GM12878 (cell line): ENCODE measurements around the gene ZNF513. TPM values are rescaled to one million over a fixed set of nuclear protein-coding genes. Genes with fewer than 3 reads are reported as not detected.

Source experiments
- ATAC-seq: fragments of 200-7000 bp; cut with Tn5 transposase; 3 replicates; pipeline ENCODE4 v1.9.1; 2020; ENCODE audit warnings: mild to moderate bottlenecking, moderate library complexity
- BruUV-seq: library from RNA; stranded (reverse); fragments of 400-500 nt; replicated peaks from 2 replicates; lab custom pipeline; 2021; lab: Mats Ljungman, UMichigan
- CTCF ChIA-PET: fragments of 300-600 bp; sonication (Branson Sonifier 250); formaldehyde crosslinking; extraction: SDS; loops from one replicate; lab custom pipeline; 2021; ENCODE audit warnings: inconsistent platforms; lab: Yijun Ruan, JAX
- POLR2A ChIA-PET: fragments of 350-600 bp; formaldehyde crosslinking; extraction: SDS; loops from one replicate; lab custom pipeline; 2021; ENCODE audit warnings: inconsistent platforms; lab: Charles Lee
- RAD21 ChIA-PET: fragments of 300-600 bp; sonication (Branson Sonifier 250); formaldehyde crosslinking; loops from one replicate; lab custom pipeline; 2023; ENCODE audit warnings: antibody characterized with exemption; ENCODE audit not compliant: unreplicated experiment; lab: Charles Lee
- SMC1A ChIA-PET: fragments of 300-600 bp; sonication (Branson Sonifier 250); formaldehyde crosslinking; loops from one replicate; lab custom pipeline; 2023; ENCODE audit not compliant: unreplicated experiment, uncharacterized antibody; lab: Charles Lee
- DNase-seq: peaks from one replicate; pipeline ENCODE4 v3.0.0-alpha.2; 2011; ENCODE audit warnings: low read depth, low spot score
- FAIRE-seq: peaks from 3 replicates; lab custom pipeline; 2011; peaks lifted over from hg19 to GRCh38; lab: Jason Lieb, UNC
- H2AFZ ChIP-seq: 2 replicates; pipeline ENCODE4 v1.6.0; 2011; ENCODE audit warnings: low read depth, low read length, control low read depth; ENCODE audit not compliant: control insufficient read depth
- H3K27ac ChIP-seq: 2 replicates; pipeline ENCODE4 v1.5.1; 2011; ENCODE audit warnings: control low read depth; ENCODE audit not compliant: control insufficient read depth, insufficient read depth
- H3K27me3 ChIP-seq, 2 experiments: replicated peaks in 1 of 2; 2 replicates each; pipeline versions ENCODE4 v1.6.0 to v1.6.1; 2011; ENCODE audit warnings: low read length in 1 of 2; ENCODE audit not compliant: control insufficient read depth in 2 of 2, insufficient read depth in 2 of 2
- H3K36me3 ChIP-seq, 2 experiments: 2 replicates each; pipeline ENCODE4 v1.5.1; 2011; ENCODE audit warnings: low read length in 1 of 2; ENCODE audit not compliant: control insufficient read depth in 2 of 2, insufficient read depth in 2 of 2
- H3K4me1 ChIP-seq: 2 replicates; pipeline ENCODE4 v1.6.1; 2011; ENCODE audit warnings: mild to moderate bottlenecking, low read length, moderate library complexity, mixed read lengths; ENCODE audit not compliant: control insufficient read depth, insufficient read depth
- H3K4me2 ChIP-seq: 2 replicates; pipeline ENCODE4 v1.6.0; 2011; ENCODE audit warnings: control low read depth; ENCODE audit not compliant: control insufficient read depth, insufficient read depth
- H3K4me3 ChIP-seq: fragments of 200-600 bp; sonication (generic); 2 replicates; pipeline ENCODE4 v1.5.1; 2016
- H3K79me2 ChIP-seq: 2 replicates; pipeline ENCODE4 v1.6.0; 2011; ENCODE audit warnings: low read length; ENCODE audit not compliant: control insufficient read depth, insufficient read depth
- H3K9ac ChIP-seq: 2 replicates; pipeline ENCODE4 v1.8.0; 2011; ENCODE audit warnings: low read length, control low read depth, mixed read lengths; ENCODE audit not compliant: control insufficient read depth, insufficient read depth
- H3K9me3 ChIP-seq: replicated peaks from 3 replicates; pipeline ENCODE4 v1.5.1; 2011; ENCODE audit warnings: mild to moderate bottlenecking, low read length; ENCODE audit not compliant: control insufficient read depth, insufficient read depth
- H4K20me1 ChIP-seq: 2 replicates; pipeline ENCODE4 v1.6.0; 2011; ENCODE audit not compliant: control insufficient read depth, insufficient read depth
- CBX5 ChIP-seq: sonication (generic); IDR thresholded peaks from 2 replicates; pipeline ENCODE4 v1.6.1; 2016; ENCODE audit warnings: low read depth, moderate library complexity, mild to moderate bottlenecking, inconsistent platforms
- CREM ChIP-seq: IDR thresholded peaks from 2 replicates; pipeline ENCODE4 v1.6.1; 2014; ENCODE audit warnings: antibody characterized with exemption, low read depth
- EGR1 ChIP-seq, 2 experiments: IDR thresholded peaks; 1 replicate in 1 of 2; 2 replicates in 1 of 2; pipeline ENCODE4 v1.6.1; 2011 to 2012; ENCODE audit warnings: low read depth in 2 of 2, low read length in 2 of 2, borderline replicate concordance in 1 of 2, mild to moderate bottlenecking in 1 of 2, moderate library complexity in 1 of 2
- EP300 ChIP-seq, 2 experiments: fragments of 150-350 bp in 1 of 2; IDR thresholded peaks; 2 replicates each; pipeline ENCODE4 v1.6.1; 2011 to 2012; ENCODE audit warnings: low read depth in 2 of 2, low read length in 2 of 2, borderline replicate concordance in 1 of 2, improper control_type of control experiment in 1 of 2, inconsistent platforms in 1 of 2; ENCODE audit not compliant: control insufficient read depth in 1 of 2
- GABPA ChIP-seq: IDR thresholded peaks from 2 replicates; pipeline ENCODE4 v1.6.1; 2014; ENCODE audit warnings: antibody characterized with exemption, low read depth, mild to moderate bottlenecking, inconsistent platforms
- HDGF ChIP-seq: fragments of 450-650 bp; IDR thresholded peaks from 2 replicates; pipeline ENCODE4 v1.6.1; 2016; ENCODE audit warnings: antibody characterized with exemption
- IKZF2 ChIP-seq, 2 experiments: fragments of 450-650 bp; IDR thresholded peaks; 2 replicates each; pipeline ENCODE4 v1.6.1; 2017; ENCODE audit warnings: mild to moderate bottlenecking in 2 of 2, moderate library complexity in 2 of 2
- IRF4 ChIP-seq: IDR thresholded peaks from 2 replicates; pipeline ENCODE4 v1.6.1; 2011; ENCODE audit warnings: low read depth, low read length
- LARP7 ChIP-seq: fragments of 450-650 bp; IDR thresholded peaks from 2 replicates; pipeline ENCODE4 v1.6.1; 2017; ENCODE audit warnings: mild to moderate bottlenecking
- MEF2A ChIP-seq: IDR thresholded peaks from 2 replicates; pipeline ENCODE4 v1.6.1; 2011; ENCODE audit warnings: low read depth, mild to moderate bottlenecking, low read length, moderate library complexity; ENCODE audit not compliant: insufficient read depth
- MYB ChIP-seq: fragments of 150-350 bp; IDR thresholded peaks from 2 replicates; pipeline ENCODE4 v1.6.1; 2014; ENCODE audit warnings: mild to moderate bottlenecking, low read depth, low read length, borderline replicate concordance
- PAX5 ChIP-seq: IDR thresholded peaks from 2 replicates; pipeline ENCODE4 v1.6.1; 2011; ENCODE audit warnings: low read depth, low read length, borderline replicate concordance
- TARDBP ChIP-seq: IDR thresholded peaks from 2 replicates; pipeline ENCODE4 v1.6.1; 2016; ENCODE audit warnings: borderline replicate concordance
- TCF12 ChIP-seq: IDR thresholded peaks from 2 replicates; pipeline ENCODE4 v1.6.1; 2011; ENCODE audit warnings: low read depth, mild to moderate bottlenecking, low read length
- YBX1 ChIP-seq: fragments of 450-650 bp; IDR thresholded peaks from 2 replicates; pipeline ENCODE4 v1.6.1; 2016; ENCODE audit warnings: antibody characterized with exemption
- YY1 ChIP-seq: IDR thresholded peaks from 2 replicates; pipeline ENCODE4 v1.6.1; 2011; ENCODE audit warnings: low read depth, mild to moderate bottlenecking, low read length
- ZNF207 ChIP-seq: fragments of 450-650 bp; IDR thresholded peaks from 2 replicates; pipeline ENCODE4 v1.6.1; 2014; ENCODE audit warnings: antibody characterized with exemption, mild to moderate bottlenecking, borderline replicate concordance
- ZNF274 ChIP-seq: IDR thresholded peaks from one replicate; pipeline ENCODE4 v1.8.0; 2011; ENCODE audit not compliant: insufficient read length, insufficient read depth
- WGBS: methylation state at CpG from one replicate; pipeline ENCODE4 v1.1.6; 2016; ENCODE audit warnings: low lambda C conversion rate; ENCODE audit not compliant: insufficient replicate concordance, insufficient coverage; ENCODE audit errors: missing lambda C conversion rate; 5-methylcytosine and 5-hydroxymethylcytosine counted together
- in situ Hi-C: fragments of 300-500 bp; cut with MboI; formaldehyde crosslinking; loops from 9 replicates; pipeline ENCODE4 v1.14.3; 2018; ENCODE audit warnings: mixed read lengths
- intact Hi-C: fragments of 100-400 bp; cut with micrococcal nuclease; formaldehyde crosslinking; loops from one replicate; pipeline ENCODE4 v1.14.2; 2022; ENCODE audit not compliant: unreplicated experiment
- polyA plus RNA-seq, 11 experiments: library from polyadenylated mRNA; depleted of rRNA in 4 of 11; unstranded in 6 of 11; stranded (reverse) in 5 of 11; fragments of >200 nt; fragmentation: Nextera tagmentation in 4 of 11; fragmentation: Illumina TruSeq in 1 of 11; extraction: Ambion mirVana in 4 of 11; extraction: Trizol in 1 of 11; gene quantifications; 1 replicate in 1 of 11; 2 replicates in 10 of 11; pipeline versions ENCODE4 v1.2.1 to v1.2.3, GENCODE V29; 2011 to 2016; ENCODE audit warnings: inconsistent platforms in 2 of 11, missing spikeins in 2 of 11, low read depth in 1 of 11
- total RNA-seq, 4 experiments: library from RNA; depleted of rRNA in 3 of 4; stranded (reverse); fragments of >200 nt in 3 of 4; fragmentation: Illumina TruSeq in 1 of 4; extraction: Trizol in 1 of 4; gene quantifications; 2 replicates each; pipeline versions ENCODE4 v1.2.1 to v1.2.3, GENCODE V29; 2013 to 2021

ZNF513 gene
- total and polyA plus RNA-seq, 10 of the 15 experiments (the other 5 are each of a cell fraction or from before 2014, with no cell fraction given), result 0.06 to 16.4 (median 5.6) TPM

- H3K36me3 ChIP-seq, result peaks cover 28 to 31% of the 10 kb centered on the region in 2 experiments; a peak in 3 of 4 replicates
- SMC1A ChIA-PET, result no interaction called here
- 91% methylated on average over 19 of the region's 20 CpGs for WGBS
Measured at GRCh38 chr2:27375513-27376099, 4.9 kb downstream of the ZNF513 start.

GRCh38 chr2:27373567-27373966 is 7.0 kb downstream of the ZNF513 start:
- no TSS peak for BruUV-seq
- WGBS, result 93% methylated on average over 5 of the region's 5 CpGs
- no peaks in the 10 kb centered on the region for H3K9me3 ChIP-seq
- ChIA-PET CTCF (no interaction called here), SMC1A (interaction anchor here (1.0 kb wide), 1 partner anchor 29 kb away, joined by 3 read pairs; no protein-coding TSS in a partner anchor), POLR2A (interaction anchor here (1.3 kb wide), 1 partner anchor 17 kb away, joined by 3 read pairs; the partner anchor contains the start of gene GTF3C2), RAD21 (no interaction called here)
- peaks cover 4% of the 10 kb centered on the region; the same call in 1 of the 2 replicates for H3K4me1 ChIP-seq
- no peaks in the 10 kb centered on the region; the same call in 1 of the 2 replicates for H4K20me1 ChIP-seq
- H3K36me3 ChIP-seq, result peaks cover 28 to 31% of the 10 kb centered on the region in 2 experiments
- in situ Hi-C loops, result no loop called here
- ATAC-seq, result no peak
- no peak overlapping the region for H3K9ac ChIP-seq
- no peak for FAIRE-seq
- no peak overlapping the region for H3K4me3 ChIP-seq
- no peak overlapping the region for H2AFZ ChIP-seq
- no peak for DNase-seq
- H3K79me2 ChIP-seq, result peaks cover 42% of the 10 kb centered on the region
- no peaks in the 10 kb centered on the region for H3K27me3 ChIP-seq
- no peak overlapping the region for H3K4me2 ChIP-seq
- intact Hi-C loops, result loop anchor here (5.0 kb wide), 1 partner anchor 34 kb away; the partner anchor contains the start of gene PPM1G
- H3K27ac ChIP-seq, result no peak overlapping the region
- TF ChIP-seq IRF4, result no peak
- no peak for TF ChIP-seq ZNF207
- no peak for TF ChIP-seq CREM
- TF ChIP-seq EP300 (IDR thresholded peaks at IDR 0.05; ENCODE audit: borderline replicate concordance in 1 of 2, control insufficient read depth in 1 of 2, low read depth in 2 of 2, low read length in 2 of 2), result no peak

More at GRCh38 chr2:27375513-27376099, 4.9 kb downstream of the ZNF513 start:
- FAIRE-seq, result no peak
- H4K20me1 ChIP-seq, result no peaks in the 10 kb centered on the region; the same call in 1 of the 2 replicates
- CTCF ChIA-PET, result no interaction called here
- intact Hi-C loops, result no loop called here
- no peak for TF ChIP-seq YBX1
- no peak for TF ChIP-seq CBX5
- no peak for TF ChIP-seq GABPA
- TF ChIP-seq LARP7, result no peak
- TF ChIP-seq ZNF274, result no peak
- no peak for TF ChIP-seq MYB
- no peak for TF ChIP-seq EGR1 (IDR thresholded peaks at IDR 0.05; ENCODE audit: borderline replicate concordance in 1 of 2, low read depth in 2 of 2, low read length in 2 of 2)
- no peak for TF ChIP-seq HDGF
- TF ChIP-seq IRF4, result no peak
- TF ChIP-seq YY1, result no peak
- TF ChIP-seq TCF12, result no peak
- no peak for TF ChIP-seq MEF2A
- TF ChIP-seq PAX5, result no peak
- TF ChIP-seq IKZF2 (IDR thresholded peaks at IDR 0.05), result no peak
- no peak for TF ChIP-seq TARDBP
- TF ChIP-seq, all 136 proteins: peak for 0
- in situ Hi-C loops, result no loop called here
- H3K79me2 ChIP-seq, result peaks cover 40% of the 10 kb centered on the region
- H3K4me3 ChIP-seq, result no peak overlapping the region
- peaks cover 3% of the 10 kb centered on the region; the same call in 1 of the 2 replicates for H3K4me1 ChIP-seq
- ChIA-PET RAD21 (no interaction called here), POLR2A (interaction anchor here (1.2 kb wide), 1 partner anchor 33 kb away, joined by 3 read pairs; no protein-coding TSS in a partner anchor)
- no TSS peak for BruUV-seq
- no peaks in the 10 kb centered on the region for H3K9me3 ChIP-seq
- H3K4me2 ChIP-seq, result no peak overlapping the region
- H3K27ac ChIP-seq, result no peak overlapping the region
- H2AFZ ChIP-seq, result no peak overlapping the region
- no peak for ATAC-seq
- no peak for DNase-seq
- no peak overlapping the region for H3K9ac ChIP-seq
- no peaks in the 10 kb centered on the region for H3K27me3 ChIP-seq
